Endometrium (tissue), 2 donors: Measurements from ENCODE around the gene NFATC4.
"Not testable (repeated sequence)": the region's sequence is repeated elsewhere in the genome, so short reads cannot be mapped to it uniquely, and the experiment has no call there.

Experiments
- FAIRE-seq: peaks from 2 replicates; lab custom pipeline; 2012; peaks lifted over from hg19 to GRCh38; lab: Jason Lieb, UNC
- donor health status: control.
- donor health status: control.

The NFATC4 gene

DNA sequence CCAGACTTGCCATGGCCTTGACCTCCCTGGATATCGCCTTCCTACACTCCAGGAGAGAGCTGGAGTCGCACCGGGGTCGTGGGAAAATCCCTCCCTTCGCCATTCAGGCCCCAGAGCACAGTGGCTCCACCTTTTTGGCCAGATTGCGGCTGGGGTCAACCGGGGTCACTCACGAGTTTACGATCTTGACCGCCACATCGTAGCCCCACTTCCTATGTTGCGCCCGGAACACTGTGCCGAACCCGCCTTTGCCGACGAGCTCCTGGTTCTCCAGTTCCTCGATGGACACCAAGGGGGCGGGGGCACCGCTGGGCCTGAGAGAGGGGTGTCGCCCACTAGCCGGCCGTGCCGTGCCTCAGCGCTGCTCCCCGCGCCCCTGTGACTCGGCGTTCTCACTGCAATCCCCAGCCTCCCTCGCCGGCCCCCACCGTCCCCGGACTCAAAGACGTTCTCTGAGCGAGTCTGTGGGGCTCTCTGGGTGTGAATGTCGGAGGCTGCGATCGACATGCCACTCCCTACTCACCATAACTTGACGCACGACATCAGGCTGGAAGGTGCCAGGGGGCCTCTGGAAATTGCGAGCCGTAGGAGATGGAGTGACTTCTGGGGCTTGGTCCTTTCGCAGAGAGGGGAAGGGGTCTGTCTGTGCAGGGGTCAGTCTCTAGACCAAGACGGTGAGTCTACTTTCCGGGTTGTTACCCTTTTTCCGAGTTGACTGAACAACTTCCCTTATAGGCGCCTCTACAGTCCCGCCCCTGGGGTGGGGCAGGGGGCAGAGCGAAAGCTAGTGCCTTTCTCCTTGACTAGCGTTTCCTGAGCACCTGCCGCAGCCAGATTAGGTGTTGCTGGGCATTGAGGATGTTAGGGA, 28.5 kb upstream of the NFATC4 start, which contains the start of gene RIPK3:
TSS of gene RIPK3 (minus strand) at position 708 of the 868 bp plus-strand sequence. CDS start at position 543, 165 bp downstream.
- no peak for FAIRE-seq

DNA sequence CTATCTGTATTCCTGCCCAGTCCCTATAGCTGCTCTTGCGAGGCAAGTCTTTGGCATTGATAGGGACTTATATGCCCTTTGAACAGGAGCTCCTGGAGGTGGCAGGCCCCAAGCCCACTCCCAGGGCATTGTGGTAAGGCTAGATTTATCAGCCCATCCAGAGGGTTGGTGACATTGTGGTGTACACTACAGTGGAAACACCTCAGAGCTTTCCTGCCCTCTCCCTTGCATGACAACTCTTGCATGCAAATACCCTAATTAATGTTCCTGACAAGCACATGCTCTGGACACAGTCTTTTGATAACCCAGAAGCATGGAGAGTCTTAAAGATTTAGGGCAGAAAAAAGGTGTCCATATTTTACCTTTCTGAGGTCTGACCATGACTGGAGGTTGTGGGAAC, 27.4 kb upstream of the NFATC4 start:
- no peak for FAIRE-seq

DNA sequence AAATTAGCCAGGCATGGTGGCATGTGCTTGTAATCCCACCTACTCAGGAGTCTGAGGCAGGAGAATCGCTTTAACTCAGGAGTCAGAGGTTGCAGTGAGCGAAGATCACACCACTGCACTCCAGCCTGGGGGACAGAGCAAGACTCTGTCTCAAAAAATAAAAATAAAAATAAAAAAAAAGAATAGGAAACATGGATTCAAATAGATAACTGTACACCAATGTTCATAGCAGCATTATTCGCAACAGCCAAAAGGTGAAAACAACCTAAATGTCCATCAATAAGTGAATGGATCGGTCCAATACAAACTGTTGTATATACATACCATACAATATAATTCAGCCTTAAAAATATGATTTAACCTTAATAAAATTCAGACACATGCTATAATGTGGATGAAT, 25.1 kb upstream of the NFATC4 start:
- FAIRE-seq = no peak

DNA sequence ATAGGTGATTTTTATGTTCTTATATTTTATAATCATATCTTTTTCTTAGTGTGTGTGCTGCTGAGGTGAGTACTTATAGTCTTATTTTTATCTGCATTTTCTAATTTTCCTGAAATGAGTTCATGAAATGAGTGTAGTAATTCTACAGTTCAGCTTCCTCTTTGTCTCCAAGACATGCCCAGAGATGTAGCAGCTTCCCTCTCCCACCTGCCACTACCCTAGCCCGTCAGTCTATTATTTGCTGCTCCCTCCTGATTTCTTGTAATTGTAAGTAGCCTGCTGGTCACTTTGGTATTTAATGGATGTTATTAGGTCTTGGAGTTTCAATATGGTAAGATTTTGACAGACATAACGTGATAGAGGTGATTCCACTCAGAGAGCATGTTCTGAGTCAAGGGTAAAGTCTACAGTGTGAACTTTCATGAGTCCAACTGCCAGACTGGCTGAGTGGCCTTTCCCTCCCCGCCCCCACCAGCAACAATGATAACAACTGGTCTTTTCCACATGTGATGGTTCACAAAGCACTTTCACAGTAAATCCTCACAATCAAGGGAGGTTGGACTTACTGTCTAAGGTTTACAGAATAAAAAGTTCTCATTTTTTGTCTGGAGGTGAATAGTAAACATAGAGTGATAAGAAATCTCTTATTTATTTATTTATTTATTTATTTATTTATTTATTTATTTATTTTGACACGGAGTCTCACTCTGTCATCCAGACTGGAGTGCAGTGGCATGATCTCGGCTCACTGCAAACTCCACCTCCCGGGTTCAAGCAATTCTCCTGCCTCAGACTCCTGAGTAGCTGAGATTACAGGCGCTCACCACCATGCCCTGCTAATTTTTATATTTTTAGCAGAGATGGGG, 24.0 kb upstream of the NFATC4 start:
- no peak for FAIRE-seq

DNA sequence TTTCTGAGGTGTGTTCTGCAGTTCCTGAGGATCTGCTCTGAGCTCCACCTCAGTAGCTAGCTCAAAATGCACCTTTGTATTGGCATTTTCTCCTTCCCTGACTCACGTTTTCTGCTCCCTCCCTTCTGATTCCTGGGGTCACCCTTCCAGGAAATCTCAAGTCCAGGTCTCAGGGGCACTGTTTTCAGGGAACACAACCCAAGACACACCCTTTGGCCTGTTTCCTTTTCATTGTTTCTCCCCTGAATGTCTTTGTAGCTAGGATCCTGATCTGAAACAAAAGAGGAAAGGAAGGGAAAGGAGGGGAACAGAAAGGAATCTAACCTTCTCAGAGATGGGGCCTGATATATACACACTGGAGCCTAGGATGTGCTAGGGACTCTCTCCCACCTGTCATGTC, 20.9 kb upstream of the NFATC4 start:
- FAIRE-seq = no peak

DNA sequence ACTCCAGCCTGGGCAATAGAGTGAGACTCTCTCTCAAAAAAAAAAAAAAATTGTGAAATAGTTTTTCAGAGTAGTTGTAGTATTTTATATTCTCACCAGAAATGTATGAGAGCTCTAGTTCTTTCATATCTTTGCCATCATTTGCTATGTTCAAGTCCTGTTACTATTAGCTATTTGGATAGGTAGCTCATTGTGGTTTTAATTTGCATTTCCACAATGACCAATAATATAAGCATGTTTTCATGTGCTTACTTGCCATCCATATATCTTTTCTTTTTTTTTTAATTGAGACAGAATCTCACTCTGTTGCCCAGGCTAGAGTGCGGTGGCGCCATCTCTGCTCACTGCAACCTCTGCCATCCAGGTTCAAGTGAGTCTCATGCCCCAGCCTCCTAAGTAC, 19.8 kb upstream of the NFATC4 start:
- no peak for FAIRE-seq

DNA sequence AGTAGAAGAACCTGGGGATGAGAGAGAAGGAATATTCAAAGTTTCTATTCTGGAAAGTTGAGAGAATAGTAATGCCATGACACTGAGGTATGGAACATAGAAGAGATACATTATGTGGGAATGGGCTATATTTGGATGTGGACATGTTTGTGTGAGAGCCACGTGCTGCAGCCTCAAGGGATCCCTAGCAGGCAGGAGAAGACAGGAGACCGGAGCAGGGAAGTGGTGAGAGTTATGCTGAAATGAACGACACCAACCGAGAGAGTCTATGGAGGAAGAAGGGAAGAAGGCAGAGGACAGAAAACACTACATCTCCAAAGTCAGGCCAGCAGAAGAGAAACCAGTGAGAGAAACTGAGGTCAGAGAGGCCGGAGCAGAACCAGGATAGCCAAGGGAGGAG, 18.2 kb upstream of the NFATC4 start:
- FAIRE-seq = no peak

DNA sequence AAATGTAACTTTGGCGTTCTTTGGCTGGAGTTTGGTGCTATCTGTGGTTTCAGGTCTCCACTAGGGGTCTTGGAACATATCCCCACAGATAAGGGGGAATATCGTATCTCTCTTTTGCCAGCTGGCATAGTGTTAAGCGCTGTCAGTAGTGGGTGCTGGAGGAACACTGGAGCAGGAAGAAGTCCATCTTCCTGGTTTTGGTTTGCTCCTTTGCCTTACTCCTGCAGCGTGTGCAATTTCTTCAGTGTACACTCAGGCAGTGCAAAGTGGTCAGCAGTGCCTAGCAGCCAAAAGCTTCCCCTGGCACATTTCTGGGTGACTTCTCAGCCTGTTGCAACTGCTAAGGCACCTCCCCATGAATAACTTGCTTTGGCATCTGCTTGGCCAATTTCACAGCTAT, 16.5 kb upstream of the NFATC4 start:
- no peak for FAIRE-seq

DNA sequence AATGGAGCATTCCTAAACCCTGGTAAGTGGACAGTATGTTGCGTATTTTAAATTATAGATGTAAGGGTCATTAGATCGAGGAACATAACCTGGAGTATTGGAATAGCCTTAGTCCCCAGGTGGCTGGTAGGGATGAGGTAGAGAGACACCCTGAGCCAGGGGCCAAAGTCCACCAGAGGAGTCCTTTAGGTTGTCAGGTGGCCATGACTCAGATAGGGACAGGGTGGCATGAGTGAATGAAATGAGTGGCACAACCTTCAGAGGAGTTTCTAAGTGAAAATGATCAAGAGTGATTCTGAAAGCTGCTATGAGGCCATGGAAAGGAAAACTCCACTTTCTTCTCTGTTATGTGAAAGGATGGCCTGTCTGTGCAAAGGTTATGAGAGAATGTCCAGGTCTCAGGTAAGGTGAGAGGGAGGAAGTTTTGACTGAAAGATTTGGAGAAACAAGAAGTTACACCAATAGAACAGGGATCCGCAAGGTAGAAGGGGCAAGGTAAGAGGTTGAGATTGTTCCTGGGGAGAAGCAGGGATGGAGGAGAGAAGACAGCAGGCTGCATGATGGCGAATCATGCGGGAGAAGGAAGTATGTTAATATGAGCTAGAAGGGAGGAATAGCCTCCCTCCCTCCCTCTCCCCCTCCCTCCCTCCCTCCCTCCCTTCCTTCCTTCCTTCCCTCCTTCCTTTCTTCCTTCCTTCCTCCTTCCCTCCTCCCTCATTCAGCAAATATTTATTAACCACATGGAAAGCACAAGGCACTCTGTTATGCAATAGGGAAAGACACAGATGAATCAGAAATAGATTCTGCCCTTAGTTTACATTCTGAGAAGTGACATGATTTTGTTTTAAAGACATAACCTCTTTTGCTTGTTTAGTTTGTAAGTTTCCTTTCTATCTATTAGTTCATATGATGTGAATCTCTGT, 14.2 kb upstream of the NFATC4 start:
- FAIRE-seq = no peak

DNA sequence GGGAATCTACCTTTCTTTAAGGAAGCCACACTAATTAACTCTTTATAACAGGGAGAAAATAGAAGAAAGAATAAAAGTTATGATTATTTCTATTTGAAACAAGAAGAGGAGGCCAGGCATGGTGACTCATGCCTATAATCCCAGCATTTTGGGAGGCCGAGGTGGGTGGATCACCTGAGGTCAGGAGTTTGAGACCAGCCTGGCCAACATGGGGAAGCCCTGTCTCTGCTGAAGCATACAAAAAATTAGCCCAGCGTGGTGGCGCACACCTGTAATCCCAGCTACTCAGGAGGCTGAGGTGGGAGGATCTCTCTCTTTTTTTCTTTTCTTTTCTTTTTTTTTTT, 13.5 kb upstream of the NFATC4 start:
- not testable (repeated sequence) for FAIRE-seq

DNA sequence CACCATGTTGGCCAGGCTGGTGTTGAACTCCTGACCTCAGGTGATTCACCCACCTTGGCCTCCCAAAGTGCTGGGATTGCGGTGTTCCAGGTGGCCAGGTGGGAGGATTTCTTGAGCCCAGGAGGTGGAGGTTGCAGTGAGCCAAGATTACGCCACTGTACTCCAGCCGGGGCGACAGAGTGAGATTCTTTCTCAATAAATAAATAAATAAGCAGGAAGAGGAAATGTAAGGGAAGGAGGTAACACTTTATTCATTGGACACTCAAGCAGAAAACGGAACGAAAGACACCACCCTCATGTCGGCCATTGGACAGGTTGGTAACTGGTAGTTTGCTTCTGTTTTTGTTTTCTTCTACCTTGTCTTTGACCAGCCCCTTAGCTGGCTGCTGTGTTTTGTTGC, 13.0 kb upstream of the NFATC4 start:
- FAIRE-seq = no peak

DNA sequence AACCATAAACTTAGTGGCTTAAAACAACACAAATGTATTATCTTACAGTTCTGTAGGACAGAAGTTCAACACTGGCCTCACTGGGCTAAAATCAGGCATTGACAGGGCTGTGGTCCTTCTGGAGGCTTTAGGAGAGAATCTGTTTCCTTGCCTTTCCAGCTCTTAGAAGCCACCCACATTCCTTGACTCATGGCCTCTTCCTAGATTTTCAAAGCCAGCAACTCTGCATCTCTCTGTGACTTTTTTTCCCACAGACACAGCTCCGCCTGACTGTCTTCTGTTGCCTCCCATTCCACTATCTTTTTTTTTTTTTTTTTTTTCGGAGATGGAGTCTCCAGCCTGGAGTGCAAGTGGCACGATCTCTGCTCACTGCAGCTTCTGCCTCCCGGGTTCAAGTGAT, 11.8 kb upstream of the NFATC4 start:
- FAIRE-seq = no peak

DNA sequence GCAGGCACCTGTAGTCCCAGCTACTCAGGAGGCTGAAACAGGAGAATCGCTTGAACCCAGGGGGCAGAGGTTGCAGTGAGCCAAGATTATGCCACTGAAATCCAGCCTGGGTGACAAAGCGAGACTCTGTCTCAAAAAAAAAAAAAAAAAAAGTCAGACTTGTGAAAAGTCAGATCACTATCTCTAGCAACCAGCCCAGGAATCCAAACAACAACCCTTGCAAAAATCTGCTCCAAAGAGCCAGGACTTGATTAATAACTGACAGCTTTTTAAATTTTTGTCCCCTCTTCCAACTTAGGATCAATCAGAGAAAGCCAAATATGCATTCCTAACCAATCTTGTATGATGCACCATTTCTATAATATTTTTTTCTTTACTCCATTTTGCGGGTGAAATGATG, 7.7 kb upstream of the NFATC4 start:
- no peak for FAIRE-seq

DNA sequence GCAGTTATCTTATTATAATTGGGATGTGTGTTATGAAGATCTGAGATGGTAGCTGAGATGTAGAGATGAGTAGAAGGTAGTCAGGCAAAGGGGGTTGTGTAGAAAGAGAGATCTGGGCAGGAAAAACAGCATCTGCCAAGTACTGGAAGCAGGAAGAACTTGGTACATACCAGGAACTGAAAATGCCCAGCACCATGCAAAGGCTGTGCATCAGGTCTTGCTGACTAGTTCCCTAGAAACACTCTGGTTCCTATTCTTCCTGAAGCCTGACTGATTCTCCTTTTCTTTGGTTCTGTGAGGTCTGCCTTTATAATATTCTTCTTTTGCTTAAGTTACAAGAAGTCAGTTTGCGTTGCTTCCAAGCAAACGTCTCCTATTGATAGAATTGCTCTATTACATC, 6.7 kb upstream of the NFATC4 start:
- FAIRE-seq = no peak

DNA sequence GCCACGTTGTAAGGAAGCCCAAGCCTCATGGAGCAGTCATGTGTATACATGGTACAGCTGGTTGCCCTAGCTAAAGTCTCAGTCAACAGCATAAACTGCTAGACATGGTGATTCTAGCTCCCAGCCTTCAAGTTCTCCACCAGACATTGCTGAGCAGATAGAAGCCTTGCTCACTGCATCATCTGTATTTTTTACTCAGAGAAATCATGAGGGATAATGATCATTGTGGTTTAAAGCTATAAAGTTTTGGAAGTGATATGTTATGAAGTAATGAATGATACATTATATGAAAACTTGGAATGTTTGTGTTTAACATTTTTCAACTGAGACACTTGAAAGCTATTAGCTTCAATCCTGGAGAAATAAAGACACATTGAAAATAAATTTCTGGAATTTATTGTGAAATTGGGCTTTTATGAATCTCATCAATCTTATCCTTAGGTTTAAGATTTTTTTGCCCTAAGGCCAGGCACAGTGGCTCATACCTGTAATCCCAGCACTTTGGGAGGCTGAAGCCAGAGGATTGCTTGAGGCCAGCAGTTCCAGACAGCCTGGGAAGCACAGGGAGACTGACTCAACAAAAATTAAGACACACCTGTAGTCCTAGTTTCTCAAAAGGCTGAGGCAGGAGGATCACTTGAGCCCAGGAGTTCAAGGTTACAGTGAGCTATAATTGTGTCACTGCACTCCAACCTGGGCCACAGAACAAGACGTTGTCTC, 5.6 kb upstream of the NFATC4 start:
- no peak for FAIRE-seq

DNA sequence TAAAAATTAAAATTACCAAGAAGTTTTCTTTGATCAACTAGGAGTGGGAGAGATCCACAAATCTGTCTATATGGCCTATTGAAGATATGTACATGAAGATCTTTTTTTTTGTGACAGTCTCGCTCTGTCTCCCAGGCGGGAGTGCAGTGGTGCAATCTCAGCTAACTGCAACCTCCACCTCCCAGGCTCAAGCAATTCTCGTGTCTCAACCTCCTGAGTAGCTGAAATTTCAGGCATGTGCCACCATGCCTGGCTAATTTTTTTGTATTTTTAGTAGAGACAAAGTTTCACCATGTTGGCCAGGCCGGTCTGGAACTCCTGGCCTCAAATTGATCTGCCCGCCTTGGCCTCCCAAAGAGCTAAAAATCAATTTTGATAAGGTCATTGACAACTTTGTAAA, 4.6 kb upstream of the NFATC4 start:
- no peak for FAIRE-seq

DNA sequence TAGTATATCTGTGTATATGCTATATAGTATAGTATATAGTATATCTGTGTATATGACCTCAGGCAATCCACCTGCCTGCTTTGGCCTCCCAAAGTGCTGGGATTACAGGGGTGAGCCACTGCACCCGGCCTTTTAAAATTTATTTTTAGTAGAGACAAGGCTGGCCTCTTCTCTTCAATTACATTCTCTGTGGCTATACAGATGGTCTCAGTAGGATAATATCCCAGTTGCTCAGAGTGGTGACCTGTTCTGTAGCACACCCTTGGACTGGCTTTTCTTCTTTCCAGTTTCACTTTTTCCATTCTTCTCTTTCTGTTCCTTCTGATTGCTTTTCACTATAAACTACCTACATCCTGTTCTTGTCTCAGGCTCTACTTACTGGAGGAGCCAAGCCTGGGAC, 3.1 kb upstream of the NFATC4 start:
- no peak for FAIRE-seq

DNA sequence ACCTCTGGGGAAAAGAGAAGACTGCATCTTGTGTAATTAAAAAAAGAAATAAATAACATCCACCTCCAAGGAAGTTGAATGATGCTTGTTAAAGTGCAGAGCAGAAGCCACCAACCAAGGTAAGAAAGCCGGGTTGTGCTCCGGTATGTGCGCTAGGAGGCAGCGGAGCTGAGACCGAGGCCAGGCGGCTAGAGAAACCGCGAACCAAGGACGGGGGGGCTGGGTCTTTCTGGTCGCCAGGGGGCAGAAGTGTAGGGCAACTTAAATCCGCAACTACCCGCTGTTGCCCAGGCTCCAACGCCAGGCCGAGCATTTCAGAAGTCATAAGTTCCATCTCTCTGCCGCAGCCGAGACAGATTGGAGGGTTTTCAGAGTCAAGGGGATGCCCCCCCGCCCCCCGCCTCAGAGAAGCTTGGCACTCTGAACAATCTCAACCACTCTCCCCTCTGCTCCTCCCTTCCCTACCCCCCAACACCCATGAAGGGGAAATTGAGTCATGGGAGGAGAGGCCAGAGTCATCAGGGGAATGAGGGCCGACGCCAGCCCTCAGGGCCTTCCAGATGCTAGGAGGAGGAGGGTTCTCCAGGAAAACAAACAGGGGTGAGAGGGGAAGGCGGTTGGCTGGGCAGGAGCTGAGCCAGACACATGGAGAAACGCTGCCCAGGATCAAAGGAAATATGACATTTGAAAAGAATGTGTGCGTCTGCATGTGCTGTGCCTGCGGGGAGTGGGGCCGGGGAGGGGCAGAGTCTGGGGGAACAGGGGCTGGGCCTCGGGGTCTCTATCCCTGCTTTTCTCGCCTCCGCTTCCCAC, 2.2 kb upstream of the NFATC4 start:
- FAIRE-seq = peak; percentile 78

DNA sequence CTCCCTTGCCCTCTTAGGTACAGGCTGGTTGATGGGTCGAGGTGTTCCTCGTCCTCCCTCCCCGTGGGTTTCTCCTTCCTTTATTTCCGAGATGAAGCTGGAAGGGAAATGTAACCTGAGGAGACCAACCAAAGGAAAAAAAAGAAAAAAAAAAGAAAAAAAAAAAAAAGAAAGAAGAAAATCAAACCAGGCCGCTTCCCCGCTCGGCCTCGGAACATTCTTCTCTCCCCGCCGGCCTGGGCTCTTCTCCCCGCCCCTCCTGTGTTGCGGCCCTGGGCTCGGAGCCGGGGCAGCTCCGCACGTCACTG, 1.6 kb upstream of the NFATC4 start:
- FAIRE-seq = no peak

DNA sequence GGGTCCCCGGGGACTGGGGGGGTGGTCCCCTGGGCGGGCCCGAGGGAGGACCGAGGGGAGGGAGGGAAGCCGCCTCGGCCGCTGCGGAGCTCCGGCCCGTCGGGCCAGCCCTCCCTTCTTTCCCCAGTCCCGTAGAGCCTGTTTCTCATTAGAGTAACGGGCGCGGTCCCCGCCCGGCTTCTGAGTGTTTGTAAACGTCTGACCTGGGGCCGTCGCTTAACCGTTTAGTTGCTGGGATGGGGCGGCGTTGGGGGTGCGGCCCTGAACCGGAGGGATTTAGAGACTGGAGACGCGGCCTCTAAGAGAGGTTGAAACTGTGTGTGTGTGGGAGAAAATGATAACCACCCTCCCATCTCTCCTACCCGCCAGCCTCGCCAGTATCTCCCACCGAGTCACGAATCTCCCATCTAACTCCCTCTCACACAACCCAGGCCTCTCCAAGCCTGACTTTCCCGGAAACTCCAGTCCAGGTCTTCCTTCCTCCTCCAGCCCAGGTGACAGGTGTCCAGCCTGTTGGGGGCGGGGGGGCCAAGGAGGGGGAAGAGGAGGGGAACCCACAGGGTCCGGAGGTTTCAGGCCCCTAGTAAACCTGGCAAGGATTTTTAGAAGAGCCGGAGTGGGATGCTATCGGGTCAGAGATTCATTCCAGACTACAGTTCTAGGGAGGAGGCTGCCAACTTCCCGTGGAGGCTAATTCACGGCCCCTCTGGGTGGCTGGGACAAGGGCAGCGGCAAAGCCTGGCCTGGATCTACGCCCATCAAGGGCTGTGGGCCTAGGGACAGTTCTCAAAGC, 1.1 kb upstream of the NFATC4 start:
- peak; percentile 33 for FAIRE-seq
